Placental epithelial cell (primary cell): ENCODE data around the gene NOS2. TPM values are rescaled to one million over a fixed set of nuclear protein-coding genes. Genes with fewer than 3 reads are reported as not detected.

Experiments
- small RNA-seq: library from RNA; depleted of rRNA; stranded (forward); fragments of <200 nt; gene quantifications from one replicate; pipeline ENCODE3, GENCODE V24; 2012
- total RNA-seq: library from RNA; depleted of rRNA; stranded (reverse); fragments of >200 nt; gene quantifications from 2 replicates; pipeline ENCODE4 v1.2.3, GENCODE V29; 2012

NOS2 gene
- total RNA-seq = 0.11 TPM in 1 of 2 replicates, not detected in the other

DNA sequence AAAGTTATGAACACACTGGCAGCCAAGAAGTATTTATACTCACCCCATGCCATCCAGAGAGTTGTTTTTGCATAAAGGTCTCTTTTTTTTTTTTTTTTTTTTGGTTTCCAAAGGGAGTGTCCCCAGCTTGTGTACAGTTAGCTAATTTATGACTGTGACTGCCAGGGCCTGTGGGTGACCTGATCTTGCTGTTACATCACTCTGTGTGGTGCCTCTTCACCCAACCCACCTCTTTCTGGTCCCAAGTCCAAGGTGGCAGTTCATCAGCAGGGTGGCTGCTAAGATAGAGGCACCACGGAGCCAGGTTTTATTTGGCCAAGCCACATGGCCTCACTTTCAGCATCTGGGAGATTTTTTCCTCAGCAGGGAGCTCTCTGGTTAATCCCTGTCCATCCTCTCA, at the start of gene NOS2:
TSS of gene NOS2 (minus strand) at position 8 of the 400 bp plus-strand sequence. CDS start 1,720 bp downstream, outside the sequence.

Small RNA genes within 50 kb of the gene (small RNA-seq; reads per million reads assigned to genes)
- gene AC130289.1 (not detected), gene AC130289.2 (not detected)

Other genes starting within 250 kb of the NOS2 start
- gene LGALS9, start 169.3 kb downstream of the NOS2 start, total RNA-seq = 2.7 and 5.0 TPM in 2 replicates
- gene LYRM9, start 92.8 kb upstream of the NOS2 start, total RNA-seq = 5.5 and 12.2 TPM in 2 replicates
- gene NLK, start 242.1 kb upstream of the NOS2 start, total RNA-seq = 20.3 and 25.9 TPM in 2 replicates